Osteocyte (in vitro differentiated cells): ENCODE data around the gene TAF8. TPM values are rescaled to one million over a fixed set of nuclear protein-coding genes. Genes with fewer than 3 reads are reported as not detected.
A peak's percentile ranks its signal among the peaks of the same experiment; 100 is the strongest.

ENCODE experiments used
- DNase-seq: peaks from one replicate; pipeline ENCODE4 v3.0.0; 2021; ENCODE audit warnings: mixed read lengths; ENCODE audit not compliant: unreplicated experiment; ENCODE audit errors: extremely low spot score
- H3K27ac Mint-ChIP-seq: one replicate; pipeline ENCODE4 v1.8.0; 2021; ENCODE audit warnings: mild to moderate bottlenecking, mixed read lengths; ENCODE audit not compliant: unreplicated experiment
- H3K27me3 Mint-ChIP-seq: one replicate; pipeline ENCODE4 v1.8.0; 2021; ENCODE audit warnings: mixed read lengths; ENCODE audit not compliant: unreplicated experiment
- H3K36me3 Mint-ChIP-seq: one replicate; pipeline ENCODE4 v1.8.0; 2021; ENCODE audit warnings: mixed read lengths; ENCODE audit not compliant: unreplicated experiment
- H3K4me1 Mint-ChIP-seq: one replicate; pipeline ENCODE4 v1.8.0; 2021; ENCODE audit warnings: mixed read lengths; ENCODE audit not compliant: unreplicated experiment
- H3K4me3 Mint-ChIP-seq: one replicate; pipeline ENCODE4 v1.8.0; 2021; ENCODE audit warnings: mild to moderate bottlenecking, moderate library complexity, mixed read lengths; ENCODE audit not compliant: unreplicated experiment
- H3K9me3 Mint-ChIP-seq: one replicate; pipeline ENCODE4 v1.8.0; 2021; ENCODE audit warnings: mixed read lengths; ENCODE audit not compliant: unreplicated experiment
- CTCF ChIP-seq: fragments of 200-600 bp; sonication (generic); IDR thresholded peaks from 2 replicates; pipeline ENCODE4 v1.5.0; 2021; ENCODE audit warnings: antibody characterized with exemption, mild to moderate bottlenecking, moderate library complexity
- total RNA-seq: library from RNA; stranded (reverse); gene quantifications from 2 replicates; pipeline ENCODE4 v1.2.1, GENCODE V29; 2021

Gene TAF8
- total RNA-seq, 1 donor from 2014 or later = 27.6 TPM

DNA sequence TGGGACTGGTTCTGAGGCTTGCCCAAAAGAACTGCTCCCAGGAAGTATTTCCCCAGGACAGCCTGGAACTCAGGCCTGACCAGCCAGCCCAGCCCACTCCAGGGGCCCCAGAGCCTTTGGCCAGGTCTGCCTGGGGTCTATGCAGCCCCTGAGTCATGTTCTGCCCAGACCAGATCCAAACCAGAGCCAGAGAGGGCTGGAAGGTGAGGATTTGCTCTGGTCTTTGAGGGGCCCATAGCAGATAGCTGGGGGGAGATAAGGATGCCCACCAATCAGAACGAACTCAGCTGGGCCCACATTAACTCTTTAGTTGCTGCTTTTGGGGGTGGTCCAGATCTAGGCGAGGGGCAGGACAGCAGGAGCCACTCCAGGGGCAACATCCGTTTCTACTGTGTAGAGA is 75.3 kb downstream of the TAF8 start:
- no peaks in the 10 kb centered on the region for H3K27me3 Mint-ChIP-seq
- DNase-seq = no peak
- H3K4me3 Mint-ChIP-seq = no peak overlapping the region
- no peak for TF ChIP-seq CTCF
- H3K4me1 Mint-ChIP-seq = peaks cover 25% of the 10 kb centered on the region
- peaks cover 3% of the 10 kb centered on the region for H3K36me3 Mint-ChIP-seq
- H3K27ac Mint-ChIP-seq = no peak overlapping the region
- H3K9me3 Mint-ChIP-seq = no peaks in the 10 kb centered on the region

GRCh38 chr6:42128460-42129359 is 78.4 kb downstream of the TAF8 start:
- peaks cover 4% of the 10 kb centered on the region for H3K4me1 Mint-ChIP-seq
- H3K4me3 Mint-ChIP-seq = no peak overlapping the region
- peaks cover 3% of the 10 kb centered on the region for H3K36me3 Mint-ChIP-seq
- H3K27ac Mint-ChIP-seq = no peak overlapping the region
- no peak for DNase-seq
- no peaks in the 10 kb centered on the region for H3K27me3 Mint-ChIP-seq
- H3K9me3 Mint-ChIP-seq = no peaks in the 10 kb centered on the region
- TF ChIP-seq CTCF = no peak

- no peak overlapping the region for H3K27ac Mint-ChIP-seq
- H3K9me3 Mint-ChIP-seq = no peaks in the 10 kb centered on the region
- no peak for TF ChIP-seq CTCF
- DNase-seq = no peak
- H3K27me3 Mint-ChIP-seq = no peaks in the 10 kb centered on the region
- H3K4me1 Mint-ChIP-seq = peaks cover 4% of the 10 kb centered on the region
- H3K4me3 Mint-ChIP-seq = no peak overlapping the region
- peaks cover 3% of the 10 kb centered on the region for H3K36me3 Mint-ChIP-seq
These were observed 79.0 kb downstream of the TAF8 start for GRCh38 chr6:42129360-42129676.

DNA sequence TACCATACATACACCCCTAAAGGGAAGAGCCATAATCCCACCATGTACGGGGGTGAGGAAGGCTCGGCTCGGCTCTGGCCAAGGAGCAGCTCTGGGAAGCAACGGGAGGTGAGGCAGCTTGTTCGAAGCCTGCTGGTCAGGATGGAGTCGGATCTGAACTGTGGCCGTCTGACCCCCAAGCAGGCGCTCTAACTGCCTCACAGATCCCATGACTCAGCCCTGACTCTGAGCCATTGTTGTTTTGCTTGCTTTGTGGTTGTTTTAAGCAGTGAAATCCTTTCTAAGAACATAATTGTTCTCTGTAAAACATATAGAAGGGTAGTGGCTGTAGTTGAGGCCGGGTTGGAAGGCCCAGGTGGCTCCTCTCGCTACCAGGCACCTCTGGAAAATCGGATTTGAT is 81.2 kb downstream of the TAF8 start:
- DNase-seq = no peak
- peak overlapping the region; percentile 85 for H3K27ac Mint-ChIP-seq
- no peak for TF ChIP-seq CTCF

GRCh38 chr6:42133926-42134325 is 83.6 kb downstream of the TAF8 start:
- H3K36me3 Mint-ChIP-seq = no peaks in the 10 kb centered on the region
- no peak for DNase-seq
- no peaks in the 10 kb centered on the region for H3K27me3 Mint-ChIP-seq
- H3K27ac Mint-ChIP-seq = no peak overlapping the region
- TF ChIP-seq CTCF = no peak
- no peaks in the 10 kb centered on the region for H3K9me3 Mint-ChIP-seq
- no peak overlapping the region for H3K4me3 Mint-ChIP-seq
- peaks cover 23% of the 10 kb centered on the region for H3K4me1 Mint-ChIP-seq

More for the DNA sequence above, 81.2 kb downstream of the TAF8 start:
- H3K27me3 Mint-ChIP-seq = no peaks in the 10 kb centered on the region
- H3K36me3 Mint-ChIP-seq = no peaks in the 10 kb centered on the region
- H3K4me3 Mint-ChIP-seq = no peak overlapping the region
- H3K9me3 Mint-ChIP-seq = no peaks in the 10 kb centered on the region
- peaks cover 7% of the 10 kb centered on the region for H3K4me1 Mint-ChIP-seq
